ENCODE results near the gene GRB14. TPM values are rescaled to one million over a fixed set of nuclear protein-coding genes. Genes with fewer than 3 reads are reported as not detected.

Gene GRB14
- total and polyA plus RNA-seq, 10 of the 15 experiments (the other 5 are each of a cell fraction or from before 2014, with no cell fraction given) = not detected

DNA sequence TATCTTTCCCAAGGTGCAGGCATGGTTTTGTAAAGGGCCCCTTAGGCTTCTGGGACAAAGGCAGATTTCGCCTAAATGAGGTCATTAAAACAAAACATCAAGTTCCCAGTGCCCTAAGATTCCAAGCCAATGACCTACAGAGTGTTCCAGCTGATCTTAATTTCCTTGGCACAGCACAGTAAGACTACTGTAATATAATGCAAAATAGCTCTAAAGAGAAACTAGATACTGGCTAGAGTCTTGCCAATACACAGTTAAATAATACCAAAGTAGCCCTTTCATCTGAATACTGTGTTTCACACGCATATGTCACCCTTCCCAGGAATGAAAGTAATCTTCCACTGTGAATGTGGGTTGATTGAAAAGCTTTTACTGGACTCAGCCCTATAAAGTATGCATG is 14.7 kb downstream of the GRB14 start:
- TF ChIP-seq NR2C1 (IDR thresholded peaks at IDR 0.05) = no peak
- TF ChIP-seq SREBF1 (IDR thresholded peaks at IDR 0.05; ENCODE audit: low read length) = no peak
- TF ChIP-seq NR2F1 (conservative IDR thresholded peaks at IDR 0.05) = no peak
- TF ChIP-seq, protein P1, sequence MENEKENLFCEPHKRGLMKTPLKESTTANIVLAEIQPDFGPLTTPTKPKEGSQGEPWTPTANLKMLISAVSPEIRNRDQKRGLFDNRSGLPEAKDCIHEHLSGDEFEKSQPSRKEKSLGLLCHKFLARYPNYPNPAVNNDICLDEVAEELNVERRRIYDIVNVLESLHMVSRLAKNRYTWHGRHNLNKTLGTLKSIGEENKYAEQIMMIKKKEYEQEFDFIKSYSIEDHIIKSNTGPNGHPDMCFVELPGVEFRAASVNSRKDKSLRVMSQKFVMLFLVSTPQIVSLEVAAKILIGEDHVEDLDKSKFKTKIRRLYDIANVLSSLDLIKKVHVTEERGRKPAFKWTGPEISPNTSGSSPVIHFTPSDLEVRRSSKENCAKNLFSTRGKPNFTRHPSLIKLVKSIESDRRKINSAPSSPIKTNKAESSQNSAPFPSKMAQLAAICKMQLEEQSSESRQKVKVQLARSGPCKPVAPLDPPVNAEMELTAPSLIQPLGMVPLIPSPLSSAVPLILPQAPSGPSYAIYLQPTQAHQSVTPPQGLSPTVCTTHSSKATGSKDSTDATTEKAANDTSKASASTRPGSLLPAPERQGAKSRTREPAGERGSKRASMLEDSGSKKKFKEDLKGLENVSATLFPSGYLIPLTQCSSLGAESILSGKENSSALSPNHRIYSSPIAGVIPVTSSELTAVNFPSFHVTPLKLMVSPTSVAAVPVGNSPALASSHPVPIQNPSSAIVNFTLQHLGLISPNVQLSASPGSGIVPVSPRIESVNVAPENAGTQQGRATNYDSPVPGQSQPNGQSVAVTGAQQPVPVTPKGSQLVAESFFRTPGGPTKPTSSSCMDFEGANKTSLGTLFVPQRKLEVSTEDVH (IDR thresholded peaks at IDR 0.05; ENCODE audit: low read depth, partially characterized antibody) = no peak
- TF ChIP-seq STAT3 (IDR thresholded peaks at IDR 0.05; ENCODE audit: low read depth, low read length) = no peak
- TF ChIP-seq PAX5 (IDR thresholded peaks at IDR 0.05; ENCODE audit: borderline replicate concordance, low read depth, low read length) = no peak
- TF ChIP-seq, protein P2, sequence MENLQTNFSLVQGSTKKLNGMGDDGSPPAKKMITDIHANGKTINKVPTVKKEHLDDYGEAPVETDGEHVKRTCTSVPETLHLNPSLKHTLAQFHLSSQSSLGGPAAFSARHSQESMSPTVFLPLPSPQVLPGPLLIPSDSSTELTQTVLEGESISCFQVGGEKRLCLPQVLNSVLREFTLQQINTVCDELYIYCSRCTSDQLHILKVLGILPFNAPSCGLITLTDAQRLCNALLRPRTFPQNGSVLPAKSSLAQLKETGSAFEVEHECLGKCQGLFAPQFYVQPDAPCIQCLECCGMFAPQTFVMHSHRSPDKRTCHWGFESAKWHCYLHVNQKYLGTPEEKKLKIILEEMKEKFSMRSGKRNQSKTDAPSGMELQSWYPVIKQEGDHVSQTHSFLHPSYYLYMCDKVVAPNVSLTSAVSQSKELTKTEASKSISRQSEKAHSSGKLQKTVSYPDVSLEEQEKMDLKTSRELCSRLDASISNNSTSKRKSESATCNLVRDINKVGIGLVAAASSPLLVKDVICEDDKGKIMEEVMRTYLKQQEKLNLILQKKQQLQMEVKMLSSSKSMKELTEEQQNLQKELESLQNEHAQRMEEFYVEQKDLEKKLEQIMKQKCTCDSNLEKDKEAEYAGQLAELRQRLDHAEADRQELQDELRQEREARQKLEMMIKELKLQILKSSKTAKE (IDR thresholded peaks at IDR 0.05; ENCODE audit: low read depth, poor library complexity, severe bottlenecking) = no peak
- no peak for TF ChIP-seq MYC (IDR thresholded peaks at IDR 0.05; ENCODE audit: insufficient read depth, insufficient read length, insufficient replicate concordance, low read length, severe bottlenecking)
- TF ChIP-seq EED (IDR thresholded peaks at IDR 0.05; ENCODE audit: low read depth) = no peak
- no peak for TF ChIP-seq ESRRA (IDR thresholded peaks at IDR 0.05; ENCODE audit: low read length)
- no peak for TF ChIP-seq RFX5 (IDR thresholded peaks at IDR 0.05; ENCODE audit: low read depth, low read length)
- TF ChIP-seq YBX1 (IDR thresholded peaks at IDR 0.05) = no peak
- TF ChIP-seq BHLHE40 (IDR thresholded peaks at IDR 0.05; ENCODE audit: borderline replicate concordance in 1 of 2, low read depth in 2 of 2, low read length in 1 of 2) = no peak
- no peak overlapping the region for H3K27ac ChIP-seq (ENCODE audit: control insufficient read depth, insufficient read depth)
- H3K9ac ChIP-seq (ENCODE audit: control insufficient read depth, insufficient read depth, low read length) = no peak overlapping the region
- in situ Hi-C loops (cut with MboI) (no loop called here), intact Hi-C loops (cut with micrococcal nuclease; ENCODE audit: unreplicated experiment) (loop anchor here (10.0 kb wide), 1 partner anchor 1442 kb away; no protein-coding TSS in a partner anchor)
- no peak for DNase-seq (ENCODE audit: low read depth, low spot score)
- WGBS (ENCODE audit: insufficient coverage, insufficient replicate concordance, low lambda C conversion rate, missing lambda C conversion rate) = 2% methylated on average over 2 of the region's 2 CpGs
- no peaks in the 10 kb centered on the region for H3K79me2 ChIP-seq (ENCODE audit: control insufficient read depth, insufficient read depth, low read length)
- H3K4me2 ChIP-seq (ENCODE audit: control insufficient read depth, insufficient read depth) = no peak overlapping the region
- no peak overlapping the region for H3K4me3 ChIP-seq
- H3K36me3 ChIP-seq (ENCODE audit: control insufficient read depth in 2 of 2, insufficient read depth in 2 of 2, low read length in 1 of 2) = no peaks in the 10 kb centered on the region
- POLR2A ChIA-PET = no interaction called here
- no peak for ATAC-seq
- RAD21 ChIA-PET (ENCODE audit: unreplicated experiment) = no interaction called here
- H3K9me3 ChIP-seq (replicated peaks; ENCODE audit: control insufficient read depth, insufficient read depth, low read length) = no peaks in the 10 kb centered on the region
- H3K4me1 ChIP-seq (ENCODE audit: control insufficient read depth, insufficient read depth, low read length) = no peaks in the 10 kb centered on the region
- CTCF ChIA-PET = no interaction called here
- no TSS peak for BruUV-seq (replicated peaks)
- H2AFZ ChIP-seq (ENCODE audit: control insufficient read depth, low read depth, low read length) = no peak overlapping the region
- H3K27me3 ChIP-seq (replicated peaks in 1 of 2; ENCODE audit: control insufficient read depth in 2 of 2, insufficient read depth in 2 of 2, low read length in 1 of 2) = no peaks in the 10 kb centered on the region
- H4K20me1 ChIP-seq (ENCODE audit: control insufficient read depth, insufficient read depth) = no peaks in the 10 kb centered on the region
- SMC1A ChIA-PET (ENCODE audit: uncharacterized antibody, unreplicated experiment) = interaction anchor here (0.6 kb wide), 1 partner anchor 63 kb away, joined by 3 read pairs; no protein-coding TSS in a partner anchor
- no peak for FAIRE-seq

Data from GM12878 (cell line).